HG03159 (cell line): Measurements from ENCODE around the gene NBPF1.
"Not testable (repeated sequence)": the region's sequence is repeated elsewhere in the genome, so short reads cannot be mapped to it uniquely, and the experiment has no call there.

ENCODE experiments used
- ATAC-seq: cut with Tn5 transposase; IDR thresholded peaks from one replicate; pipeline ENCODE4 v1.9.1; 2021; ENCODE audit warnings: mild to moderate bottlenecking, moderate library complexity; ENCODE audit not compliant: unreplicated experiment

NBPF1 gene

GRCh38 chr1:16607853-16608815 lies 5.2 kb downstream of the NBPF1 start:
- ATAC-seq = not testable (repeated sequence)

DNA sequence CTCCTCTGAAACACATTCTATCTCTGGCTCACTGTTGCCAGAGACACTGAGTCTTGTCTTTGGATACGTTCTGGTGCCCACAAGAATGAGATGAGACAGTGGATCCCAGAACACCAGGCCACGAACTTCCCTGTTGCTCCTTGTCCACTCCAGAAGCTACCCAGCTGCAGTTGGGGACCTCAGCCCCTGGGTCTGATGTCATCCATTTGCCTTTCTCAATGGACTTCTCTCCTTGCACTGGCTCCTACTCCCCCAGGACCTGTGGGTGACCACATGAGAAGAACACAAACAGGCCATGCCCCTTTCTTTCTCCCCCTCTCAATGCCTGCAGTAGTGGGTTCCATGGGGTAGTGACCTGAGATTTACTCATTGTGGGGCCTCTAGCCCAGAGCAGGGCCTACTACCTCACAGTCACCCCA lies 5.9 kb downstream of the NBPF1 start:
- ATAC-seq = no peak

DNA sequence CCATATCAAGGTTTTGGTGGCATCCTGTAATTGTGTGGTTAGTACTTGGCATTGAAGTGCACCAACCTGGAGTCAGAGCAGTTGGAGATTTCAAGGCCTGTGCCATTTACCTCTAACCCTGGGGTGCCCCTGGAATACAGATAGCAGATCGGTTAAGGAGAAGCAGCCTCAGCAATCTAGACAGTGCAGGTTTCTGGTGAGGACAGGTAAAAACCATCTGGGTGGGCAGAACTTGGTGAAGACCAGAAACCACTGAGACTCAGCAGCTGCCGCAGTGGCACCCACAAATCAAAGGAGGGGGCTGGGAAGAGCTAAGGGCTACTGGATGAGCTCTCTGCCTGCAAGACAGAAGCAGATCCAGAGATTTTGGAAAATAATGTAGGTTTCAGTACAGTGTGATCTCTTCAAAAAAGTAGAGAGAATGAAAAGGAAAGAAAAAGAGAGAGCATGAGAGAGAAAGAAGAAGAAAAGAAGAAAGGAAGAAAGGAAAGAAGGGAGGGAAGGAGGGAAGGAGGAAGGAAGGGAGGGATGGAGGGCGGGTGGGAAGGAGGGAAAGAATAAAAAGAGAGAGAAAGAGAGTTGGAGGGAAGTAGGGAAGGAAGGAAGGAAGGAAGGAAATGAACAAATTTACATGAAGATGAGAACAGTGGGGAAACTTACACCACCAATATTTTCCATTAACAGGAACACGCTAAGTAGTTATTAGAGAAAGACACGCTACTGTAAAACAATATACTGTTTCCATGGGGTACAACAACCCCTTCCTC lies 6.5 kb downstream of the NBPF1 start:
- ATAC-seq = not testable (repeated sequence)

DNA sequence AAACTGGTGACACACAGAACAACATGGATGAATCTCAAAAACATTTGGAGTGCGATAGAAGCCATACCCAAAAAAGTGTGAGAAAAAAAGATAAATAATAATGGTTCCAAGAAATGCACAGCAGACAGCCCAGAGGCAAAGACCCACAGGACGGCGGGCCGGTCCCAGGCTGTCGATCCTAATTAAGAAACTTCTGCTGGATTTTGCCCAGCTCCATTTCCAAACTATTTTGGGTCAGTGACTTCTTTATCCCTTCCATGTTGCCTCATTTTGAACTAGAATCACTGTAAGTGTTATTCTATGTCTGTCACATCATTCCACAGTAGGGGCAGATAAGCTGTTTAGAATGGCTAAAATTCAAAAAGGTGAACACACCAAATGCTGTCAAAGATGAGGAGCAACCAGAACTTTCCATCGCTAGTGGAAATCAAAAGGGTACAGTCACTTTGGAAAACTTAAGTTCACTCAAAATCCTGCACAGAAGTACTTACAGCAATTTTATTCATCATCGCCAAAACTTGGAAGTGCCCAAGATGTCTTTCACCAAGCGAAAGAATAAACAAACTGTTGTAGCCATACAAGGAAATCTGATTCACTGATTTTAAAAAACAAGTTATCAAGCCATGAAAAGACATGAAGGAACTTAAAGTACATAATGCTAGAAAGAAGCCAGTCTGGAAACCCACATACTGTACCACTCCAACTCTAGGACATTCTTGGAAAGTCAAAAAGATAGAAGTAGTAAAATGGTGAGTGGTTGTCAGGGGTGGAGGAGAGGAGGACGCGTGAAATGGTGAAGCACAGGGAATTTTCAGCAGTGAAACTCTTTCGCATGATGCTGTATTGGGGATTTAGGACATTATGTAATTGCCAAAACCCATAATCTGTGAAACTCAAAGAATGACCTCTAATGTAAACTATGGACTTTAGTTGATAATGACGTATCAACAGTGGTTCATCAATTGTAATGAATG lies 7.5 kb downstream of the NBPF1 start:
- no peak for ATAC-seq

GRCh38 chr1:16605213-16605525 lies 8.2 kb downstream of the NBPF1 start:
- no peak for ATAC-seq

- ATAC-seq = not testable (repeated sequence)
Measured at GRCh38 chr1:16604514-16605212, 8.7 kb downstream of the NBPF1 start.

DNA sequence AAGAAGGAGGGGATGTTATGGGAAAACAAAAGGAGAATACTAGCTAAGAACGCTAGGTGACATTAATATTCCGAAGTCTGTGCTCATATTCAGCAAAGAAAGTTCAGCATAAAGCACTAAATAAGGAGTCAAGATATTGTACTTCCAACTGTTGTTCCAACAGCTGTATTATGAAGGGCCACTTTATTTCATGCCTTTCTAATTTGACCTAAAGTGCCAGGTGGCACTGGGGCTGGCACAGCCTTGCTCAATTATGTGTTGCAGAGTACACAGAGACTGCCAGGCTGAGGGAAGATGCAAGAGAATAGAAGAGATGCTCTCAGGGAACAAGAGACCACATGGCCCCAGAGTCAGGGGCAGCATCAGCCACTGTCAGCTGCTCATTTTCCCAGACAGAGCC lies 9.7 kb downstream of the NBPF1 start:
- ATAC-seq = not testable (repeated sequence)

DNA sequence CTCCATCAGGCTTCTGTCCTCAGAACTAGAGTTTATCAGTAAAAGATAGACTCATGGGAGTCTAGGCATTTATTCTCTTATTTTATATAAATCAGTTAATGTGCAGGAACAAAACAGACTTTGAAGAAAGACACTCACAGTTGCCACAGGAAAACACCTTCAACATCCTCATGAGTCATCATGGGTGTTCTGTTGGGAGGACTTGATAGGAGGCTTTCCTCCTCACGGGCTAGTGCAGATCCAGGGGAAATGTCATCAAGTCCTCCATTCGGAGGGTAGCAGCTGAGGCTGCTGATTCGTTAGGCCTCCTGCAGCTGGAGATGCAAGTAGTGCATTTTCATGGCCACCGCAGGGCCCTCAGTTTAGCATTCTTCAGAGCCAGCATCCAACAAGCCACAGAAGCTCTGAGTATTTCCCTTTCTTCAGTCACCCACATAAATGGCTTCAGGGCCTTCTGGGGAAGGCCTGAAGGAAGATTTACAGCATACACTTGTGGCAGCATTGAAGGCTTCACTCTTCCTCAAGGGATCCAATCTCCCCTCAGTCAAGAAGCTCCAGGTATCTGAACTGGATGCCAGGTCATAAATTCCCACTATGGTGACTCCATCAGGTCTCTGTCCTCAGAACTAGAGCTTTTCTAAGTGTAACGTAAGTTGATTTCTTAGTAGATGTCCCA lies 10.9 kb downstream of the NBPF1 start:
- ATAC-seq = not testable (repeated sequence)

- ATAC-seq = not testable (repeated sequence)
Measured at GRCh38 chr1:16600855-16601786, 12.2 kb downstream of the NBPF1 start.

- ATAC-seq = not testable (repeated sequence)
Measured at GRCh38 chr1:16599326-16599725, 14.0 kb downstream of the NBPF1 start.

DNA sequence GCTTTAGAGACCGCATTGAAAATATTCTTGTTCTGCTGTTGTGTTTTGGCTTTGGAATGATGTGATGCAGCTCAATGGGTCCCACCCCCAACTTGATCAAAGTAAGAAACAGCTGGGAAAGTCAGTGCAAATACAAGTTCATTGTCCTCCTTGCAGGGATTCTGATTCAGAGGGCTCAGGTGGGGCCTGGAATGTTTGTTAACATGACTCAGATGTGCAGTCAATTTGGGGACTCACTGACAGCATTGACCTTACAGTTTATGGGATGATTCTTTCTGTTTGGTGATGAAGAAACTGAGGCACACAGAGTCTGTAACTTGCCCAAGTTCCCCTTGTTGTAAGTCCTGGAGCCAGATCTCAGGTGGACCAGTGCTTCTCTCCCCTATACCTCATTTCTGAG lies 18.1 kb downstream of the NBPF1 start:
- ATAC-seq = not testable (repeated sequence)

- ATAC-seq = not testable (repeated sequence)
Measured at GRCh38 chr1:16591845-16592244, 21.5 kb downstream of the NBPF1 start.

- not testable (repeated sequence) for ATAC-seq
Measured at GRCh38 chr1:16588081-16588480, 25.3 kb downstream of the NBPF1 start.

DNA sequence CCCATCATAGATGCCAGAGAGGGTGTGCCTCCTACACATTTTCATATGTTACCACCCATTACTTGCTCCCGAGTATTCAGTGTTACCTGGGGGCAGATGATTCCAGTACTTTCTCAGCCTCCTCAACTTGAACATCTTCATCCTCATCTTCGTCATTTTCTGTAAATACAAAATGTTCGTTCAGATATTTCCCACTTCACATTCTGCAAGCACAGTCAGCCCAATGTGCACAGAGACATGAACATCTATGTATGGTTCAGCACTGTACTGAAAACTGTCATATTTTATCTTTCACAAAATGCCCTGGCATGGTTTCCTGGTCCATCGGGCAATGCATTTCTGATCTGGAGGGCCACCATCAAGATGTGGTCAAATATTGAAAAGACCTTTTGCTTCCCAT lies 25.7 kb downstream of the NBPF1 start:
- ATAC-seq = not testable (repeated sequence)

DNA sequence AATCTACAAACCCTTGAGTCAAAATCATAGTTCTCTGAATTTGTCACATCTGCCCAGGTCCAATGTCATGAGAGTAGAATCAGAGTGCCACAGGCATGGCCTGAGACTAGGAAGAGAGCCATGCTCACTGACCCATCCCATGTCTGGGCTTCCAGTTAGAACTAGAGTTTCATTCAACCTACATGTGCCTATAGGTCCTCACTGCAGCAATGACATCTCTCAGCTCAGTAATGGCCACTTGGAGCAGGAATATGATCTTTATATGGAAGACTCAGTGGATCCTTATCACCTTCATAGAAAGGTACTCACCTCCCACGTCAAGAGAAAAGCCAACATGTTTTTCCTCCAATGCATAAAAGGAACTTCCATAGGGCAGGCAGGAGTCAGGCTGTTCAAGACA lies 48.0 kb downstream of the NBPF1 start:
- not testable (repeated sequence) for ATAC-seq

DNA sequence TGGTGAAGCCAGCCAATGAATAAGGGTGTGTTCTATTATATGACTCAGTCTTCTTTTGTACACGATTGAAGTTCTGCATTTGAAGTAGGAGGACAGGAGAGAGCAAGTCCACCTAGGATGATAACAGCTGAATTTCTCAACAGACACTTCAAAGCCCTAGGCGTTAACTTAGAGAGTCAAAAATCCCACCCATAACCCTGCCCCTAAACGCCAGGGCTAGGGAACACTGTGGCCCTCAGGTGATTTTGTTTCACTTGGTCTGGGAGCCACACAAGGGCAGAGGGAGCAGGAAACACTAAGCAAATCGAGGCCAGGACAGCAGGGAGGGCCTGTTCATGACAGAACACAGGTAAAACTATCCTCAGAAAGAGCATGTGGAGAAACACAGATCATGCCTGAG lies 52.3 kb downstream of the NBPF1 start:
- not testable (repeated sequence) for ATAC-seq

- not testable (repeated sequence) for ATAC-seq
Measured at GRCh38 chr1:16560498-16560897, 52.9 kb downstream of the NBPF1 start.

GRCh38 chr1:16559688-16560087 lies 53.7 kb downstream of the NBPF1 start:
- ATAC-seq = not testable (repeated sequence)
